ENCODE measurements around the gene WRAP73. TPM values are rescaled to one million over a fixed set of nuclear protein-coding genes. Genes with fewer than 3 reads are reported as not detected.
A peak's percentile ranks its signal among the peaks of the same experiment; 100 is the strongest.
"Not testable (repeated sequence)": the region's sequence is repeated elsewhere in the genome, so short reads cannot be mapped to it uniquely, and the experiment has no call there.

Gene WRAP73
- total RNA-seq, 3 donors from 2014 or later (not counting 1 experiment from before 2014, with no cell fraction given) = 27.8 to 35.4 (median 30.1) TPM

DNA sequence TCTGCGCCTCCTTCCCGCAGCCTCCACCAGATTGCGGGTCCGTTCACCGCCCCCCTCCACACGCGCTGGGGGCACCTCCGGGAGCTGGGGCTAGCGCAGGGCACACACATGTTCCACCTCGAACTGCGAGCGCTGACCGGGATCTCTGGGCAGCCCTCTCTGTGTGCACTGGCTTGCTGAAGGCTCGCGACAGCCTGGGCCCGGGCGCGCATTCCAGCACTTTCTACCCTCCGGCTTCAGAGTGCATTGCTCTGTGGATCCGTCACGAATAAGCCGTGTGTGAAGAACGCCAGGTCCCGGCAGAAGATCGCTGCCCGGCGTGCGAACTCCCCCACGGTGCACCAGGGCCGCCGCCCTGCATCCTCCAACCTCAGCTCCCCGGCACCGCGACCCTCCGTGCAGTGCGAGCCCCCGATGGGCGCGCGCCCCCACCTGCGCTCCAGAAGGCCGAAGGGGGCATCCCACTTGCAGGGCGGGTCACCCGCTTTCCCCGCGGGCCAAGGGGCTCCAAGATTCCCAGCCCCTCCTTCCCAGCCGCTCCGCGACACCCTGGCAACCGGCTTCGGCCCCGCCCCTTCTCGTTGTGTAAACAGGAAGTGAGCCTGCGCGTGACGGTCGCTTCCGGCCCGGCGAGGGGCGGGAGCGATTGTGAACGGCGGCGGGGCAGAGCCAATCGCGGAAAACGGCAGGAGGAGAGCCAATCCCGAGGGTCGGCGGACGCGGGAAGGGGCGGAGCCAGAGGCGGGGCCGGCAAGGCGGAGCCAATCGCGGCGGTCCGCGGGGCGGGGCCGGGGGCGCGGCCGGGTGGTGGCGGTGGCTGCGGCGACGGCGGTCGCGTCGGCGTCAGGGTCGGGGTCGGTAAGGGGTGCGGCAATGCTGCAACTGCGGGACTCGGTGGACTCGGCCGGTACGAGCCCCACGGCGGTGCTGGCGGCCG, 25.4 kb downstream of the WRAP73 start, which contains the start of gene TPRG1L:
TSS of gene TPRG1L (plus strand) at position 816 of the 937 bp plus-strand sequence. CDS start at position 874, 58 bp downstream.
- Histone ChIP-seq H3K9me3 (ENCODE audit: control insufficient read depth, insufficient read depth, low read length) (no peaks in the 10 kb centered on the region), H3K27ac (ENCODE audit: low read length) (peak within 1 kb of the TSS; percentile 68), H3K36me3 (ENCODE audit: control insufficient read depth, insufficient read depth, low read length) (peaks cover 19% of the 10 kb centered on the region), H3K4me3 (ENCODE audit: low read length) (peak within 1 kb of the TSS; percentile 91), H3K4me1 (ENCODE audit: control insufficient read depth, insufficient read depth, low read length) (peaks cover 28% of the 10 kb centered on the region), H3K27me3 (ENCODE audit: control insufficient read depth, insufficient read depth, low read length) (no peaks in the 10 kb centered on the region)
- intact Hi-C loops (cut with micrococcal nuclease) = no loop called here
- Mint-ChIP-seq H3K4me1 (peaks cover 46 to 50% of the 10 kb centered on the region in 2 donors), H3K4me3 (peak within 1 kb of the TSS; percentile 99), H3K9me3 (no peaks in the 10 kb centered on the region), H3K36me3 (no peaks in the 10 kb centered on the region), H3K27me3 (ENCODE audit: low read depth in 2 of 2) (no peaks in the 10 kb centered on the region), H3K27ac (peak within 1 kb of the TSS; percentile 94 to 99)
- ATAC-seq (peak; percentile 95 to 98 (median 95)), DNase-seq (peak; percentile 98 to 99)
- under 1% methylated on average over 108 of the region's 108 CpGs for WGBS (ENCODE audit: insufficient coverage)
- TF ChIP-seq, protein P1, sequence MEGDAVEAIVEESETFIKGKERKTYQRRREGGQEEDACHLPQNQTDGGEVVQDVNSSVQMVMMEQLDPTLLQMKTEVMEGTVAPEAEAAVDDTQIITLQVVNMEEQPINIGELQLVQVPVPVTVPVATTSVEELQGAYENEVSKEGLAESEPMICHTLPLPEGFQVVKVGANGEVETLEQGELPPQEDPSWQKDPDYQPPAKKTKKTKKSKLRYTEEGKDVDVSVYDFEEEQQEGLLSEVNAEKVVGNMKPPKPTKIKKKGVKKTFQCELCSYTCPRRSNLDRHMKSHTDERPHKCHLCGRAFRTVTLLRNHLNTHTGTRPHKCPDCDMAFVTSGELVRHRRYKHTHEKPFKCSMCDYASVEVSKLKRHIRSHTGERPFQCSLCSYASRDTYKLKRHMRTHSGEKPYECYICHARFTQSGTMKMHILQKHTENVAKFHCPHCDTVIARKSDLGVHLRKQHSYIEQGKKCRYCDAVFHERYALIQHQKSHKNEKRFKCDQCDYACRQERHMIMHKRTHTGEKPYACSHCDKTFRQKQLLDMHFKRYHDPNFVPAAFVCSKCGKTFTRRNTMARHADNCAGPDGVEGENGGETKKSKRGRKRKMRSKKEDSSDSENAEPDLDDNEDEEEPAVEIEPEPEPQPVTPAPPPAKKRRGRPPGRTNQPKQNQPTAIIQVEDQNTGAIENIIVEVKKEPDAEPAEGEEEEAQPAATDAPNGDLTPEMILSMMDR (IDR thresholded peaks at IDR 0.05) = no peak

DNA sequence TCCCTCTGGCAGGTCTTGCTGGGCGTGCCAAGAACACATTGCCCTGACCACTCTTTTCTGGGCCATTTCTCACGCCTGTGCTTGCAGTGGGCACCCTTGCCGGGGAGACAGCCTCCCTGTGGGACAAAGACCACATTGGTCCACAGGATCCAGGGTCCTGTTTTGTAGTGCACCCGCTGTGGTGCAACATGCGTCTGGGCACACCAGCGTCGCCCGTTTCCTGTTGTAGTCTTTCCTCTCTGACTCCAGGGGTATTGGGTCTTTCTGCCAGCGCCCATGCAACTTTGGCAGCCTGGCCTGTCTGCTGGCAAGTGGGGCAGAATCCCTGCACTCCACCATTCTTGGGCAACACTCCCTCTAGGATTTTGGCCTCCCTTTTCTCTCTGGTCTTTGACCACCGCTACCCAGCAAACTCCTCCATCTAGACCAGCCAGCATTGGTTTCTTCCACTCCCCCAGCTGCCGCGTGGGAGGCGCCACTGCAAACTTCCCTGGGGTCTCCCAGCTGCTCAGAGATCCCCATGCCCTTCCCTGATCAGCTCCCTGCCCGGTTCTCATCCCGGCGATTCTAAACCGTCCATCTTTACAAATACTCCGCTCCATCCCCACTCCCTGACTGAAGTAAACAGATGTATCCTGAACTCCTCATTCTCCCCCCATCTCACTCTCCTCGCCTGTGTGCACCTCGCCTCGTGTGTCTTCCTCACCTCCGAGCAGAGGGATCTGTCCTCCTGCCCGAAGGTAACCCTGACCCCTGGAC, 26.3 kb downstream of the WRAP73 start:
- WGBS (ENCODE audit: insufficient coverage) = 40% methylated on average over 23 of the region's 23 CpGs
- no peaks in the 10 kb centered on the region for H3K36me3 Mint-ChIP-seq
- no peak overlapping the region for H3K27ac ChIP-seq (ENCODE audit: low read length)
- H3K4me3 ChIP-seq (ENCODE audit: low read length) = peak overlapping the region; percentile 91
- intact Hi-C loops (cut with micrococcal nuclease) = no loop called here
- TF ChIP-seq, protein P1 (IDR thresholded peaks at IDR 0.05) = no peak
- no peaks in the 10 kb centered on the region for H3K9me3 ChIP-seq (ENCODE audit: control insufficient read depth, insufficient read depth, low read length)
- no peaks in the 10 kb centered on the region for H3K9me3 Mint-ChIP-seq
- no peaks in the 10 kb centered on the region for H3K27me3 ChIP-seq (ENCODE audit: control insufficient read depth, insufficient read depth, low read length)
- DNase-seq = peak in 1 of 2 donors; percentile 23
- no peaks in the 10 kb centered on the region for H3K27me3 Mint-ChIP-seq (ENCODE audit: low read depth in 2 of 2)
- peaks cover 11% of the 10 kb centered on the region for H3K36me3 ChIP-seq (ENCODE audit: control insufficient read depth, insufficient read depth, low read length)
- H3K4me1 ChIP-seq (ENCODE audit: control insufficient read depth, insufficient read depth, low read length) = peaks cover 37% of the 10 kb centered on the region
- H3K27ac Mint-ChIP-seq = peak overlapping the region; percentile 94 to 99
- ATAC-seq = no peak
- H3K4me1 Mint-ChIP-seq = peaks cover 50 to 53% of the 10 kb centered on the region in 2 donors
- peak overlapping the region; percentile 99 for H3K4me3 Mint-ChIP-seq

DNA sequence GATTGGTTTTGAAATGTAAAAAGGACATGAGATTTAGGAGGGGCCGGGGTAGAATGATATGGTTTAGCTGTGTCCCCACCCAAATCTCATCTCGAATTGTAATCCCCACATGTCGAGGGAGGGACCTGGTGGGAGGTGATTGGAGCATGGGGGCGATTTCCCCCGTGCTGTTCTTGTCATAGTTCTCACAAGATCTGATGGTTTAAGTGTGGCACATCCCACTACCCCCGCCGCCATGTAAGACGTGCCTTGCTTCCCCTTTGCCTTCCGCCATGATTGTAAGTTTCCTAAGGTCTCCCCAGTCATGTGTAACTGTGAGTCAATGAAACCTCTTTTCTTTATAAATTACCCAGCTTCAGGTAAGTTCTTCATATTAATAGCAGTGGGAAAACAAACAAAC, 27.8 kb downstream of the WRAP73 start:
- ATAC-seq; DNase-seq; H3K36me3 ChIP-seq (ENCODE audit: control insufficient read depth, insufficient read depth, low read length); H3K27ac ChIP-seq (ENCODE audit: low read length); H3K27me3 Mint-ChIP-seq (ENCODE audit: low read depth in 2 of 2); H3K36me3 Mint-ChIP-seq; H3K9me3 Mint-ChIP-seq; H3K27me3 ChIP-seq (ENCODE audit: control insufficient read depth, insufficient read depth, low read length); intact Hi-C loops (cut with micrococcal nuclease); H3K9me3 ChIP-seq (ENCODE audit: control insufficient read depth, insufficient read depth, low read length); H3K4me3 ChIP-seq (ENCODE audit: low read length): not testable (repeated sequence)
- H3K27ac Mint-ChIP-seq = peak overlapping the region; percentile 94 to 99
- H3K4me1 Mint-ChIP-seq = peaks cover 50 to 53% of the 10 kb centered on the region in 2 donors
- peak overlapping the region; percentile 83 for H3K4me3 Mint-ChIP-seq
- H3K4me1 ChIP-seq (ENCODE audit: control insufficient read depth, insufficient read depth, low read length) = peaks cover 38% of the 10 kb centered on the region
- WGBS (ENCODE audit: insufficient coverage) = 91% methylated on average over 9 of the region's 9 CpGs
